Measurements from ENCODE around the gene DMD.

Gene DMD

DNA sequence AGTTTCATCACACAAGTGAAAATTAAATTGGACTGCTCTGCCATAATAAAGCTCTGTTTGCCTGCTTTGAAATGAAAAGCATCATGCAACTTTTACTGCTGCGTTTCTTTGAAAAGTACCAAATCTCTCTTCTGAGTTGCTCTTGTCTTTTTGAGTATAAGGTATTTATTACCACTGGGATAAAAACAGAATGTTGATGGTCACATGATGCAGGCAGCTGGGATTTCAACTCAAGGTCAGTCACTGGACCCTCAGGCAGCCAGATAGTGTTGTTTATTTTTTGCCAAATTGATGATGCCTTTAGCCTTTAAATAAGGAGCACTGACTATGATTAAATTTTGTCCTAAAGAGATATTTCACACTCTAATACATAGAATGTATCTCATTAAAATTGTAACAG is 32.7 kb downstream of the DMD start:
- H3K9me2 ChIP-seq (replicated peaks; ENCODE audit: low read depth, low read length) = no peaks in the 10 kb centered on the region
- no peaks in the 10 kb centered on the region for H3K9me3 ChIP-seq (ENCODE audit: insufficient read depth, low read depth, low read length)
- TF ChIP-seq, protein P1, sequence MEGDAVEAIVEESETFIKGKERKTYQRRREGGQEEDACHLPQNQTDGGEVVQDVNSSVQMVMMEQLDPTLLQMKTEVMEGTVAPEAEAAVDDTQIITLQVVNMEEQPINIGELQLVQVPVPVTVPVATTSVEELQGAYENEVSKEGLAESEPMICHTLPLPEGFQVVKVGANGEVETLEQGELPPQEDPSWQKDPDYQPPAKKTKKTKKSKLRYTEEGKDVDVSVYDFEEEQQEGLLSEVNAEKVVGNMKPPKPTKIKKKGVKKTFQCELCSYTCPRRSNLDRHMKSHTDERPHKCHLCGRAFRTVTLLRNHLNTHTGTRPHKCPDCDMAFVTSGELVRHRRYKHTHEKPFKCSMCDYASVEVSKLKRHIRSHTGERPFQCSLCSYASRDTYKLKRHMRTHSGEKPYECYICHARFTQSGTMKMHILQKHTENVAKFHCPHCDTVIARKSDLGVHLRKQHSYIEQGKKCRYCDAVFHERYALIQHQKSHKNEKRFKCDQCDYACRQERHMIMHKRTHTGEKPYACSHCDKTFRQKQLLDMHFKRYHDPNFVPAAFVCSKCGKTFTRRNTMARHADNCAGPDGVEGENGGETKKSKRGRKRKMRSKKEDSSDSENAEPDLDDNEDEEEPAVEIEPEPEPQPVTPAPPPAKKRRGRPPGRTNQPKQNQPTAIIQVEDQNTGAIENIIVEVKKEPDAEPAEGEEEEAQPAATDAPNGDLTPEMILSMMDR (conservative IDR thresholded peaks at IDR 0.05; ENCODE audit: low read length) = no peak
- no peak for TF ChIP-seq EZH2phosphoT487 (IDR thresholded peaks at IDR 0.05; ENCODE audit: borderline replicate concordance)
- no peaks in the 10 kb centered on the region for H3K79me2 ChIP-seq (ENCODE audit: insufficient read depth, low read length)
- H3K4me1 ChIP-seq (ENCODE audit: insufficient read depth, low read length, poor library complexity, severe bottlenecking) = no peaks in the 10 kb centered on the region
- no peaks in the 10 kb centered on the region for H3K27me3 ChIP-seq (ENCODE audit: insufficient read depth, low read length, poor library complexity, severe bottlenecking)
- no peaks in the 10 kb centered on the region for H3F3A ChIP-seq (ENCODE audit: low read depth)
- no peak overlapping the region for H2AFZ ChIP-seq (ENCODE audit: low read length)
- H3K4me3 ChIP-seq (ENCODE audit: low read length, poor library complexity, severe bottlenecking) = no peak overlapping the region
- no peak overlapping the region for H3K9ac ChIP-seq (ENCODE audit: low read depth, low read length, poor library complexity, severe bottlenecking)
- no peaks in the 10 kb centered on the region for H3K36me3 ChIP-seq (ENCODE audit: insufficient read depth, low read length)
- H3K4me2 ChIP-seq (ENCODE audit: low read depth, low read length, poor library complexity, severe bottlenecking) = no peak overlapping the region
- H4K20me1 ChIP-seq (ENCODE audit: insufficient read depth, low read length, poor library complexity, severe bottlenecking) = no peaks in the 10 kb centered on the region

DNA sequence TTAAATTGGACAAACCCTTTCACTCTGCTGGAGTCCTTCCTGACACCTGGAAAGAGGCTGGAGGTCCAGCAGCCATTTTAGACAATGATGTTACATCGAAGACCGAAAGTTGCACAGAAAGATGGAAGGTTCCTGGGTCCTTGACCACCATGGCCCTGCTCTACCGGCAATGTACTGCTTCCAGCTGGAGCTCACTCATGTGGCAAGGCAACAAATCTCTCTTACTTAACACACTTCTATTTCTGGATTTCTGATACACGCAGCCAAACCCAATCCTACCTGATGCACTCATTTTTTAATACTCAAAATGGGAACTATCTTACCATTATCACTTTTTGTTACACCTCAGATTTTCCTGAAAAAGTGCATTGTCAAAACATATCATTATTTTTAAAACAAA is 33.1 kb downstream of the DMD start:
- H3K4me1 ChIP-seq (ENCODE audit: insufficient read depth, low read length, poor library complexity, severe bottlenecking) = no peaks in the 10 kb centered on the region

DNA sequence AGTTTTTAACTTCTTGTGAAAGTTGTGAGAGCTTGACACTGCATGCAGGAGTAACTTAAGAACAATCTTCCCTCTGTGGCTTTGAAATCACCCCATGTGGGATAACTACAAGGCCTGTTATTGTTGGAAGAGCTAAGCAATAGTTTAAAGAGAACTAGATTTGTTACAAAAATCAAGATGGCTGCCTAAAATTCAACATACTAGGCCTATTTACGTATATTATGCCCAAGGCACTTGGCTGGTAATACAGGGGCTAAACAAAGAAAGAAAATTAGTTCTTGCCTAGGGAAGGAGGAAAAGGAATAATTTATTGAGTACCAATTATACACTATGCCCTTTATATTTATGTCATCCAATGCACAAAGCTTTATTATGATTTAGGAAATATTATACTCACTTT is 36.1 kb downstream of the DMD start:
- no peaks in the 10 kb centered on the region for H3F3A ChIP-seq (ENCODE audit: low read depth)

More for the DNA sequence above, 33.1 kb downstream of the DMD start:
- Histone ChIP-seq H4K20me1 (ENCODE audit: insufficient read depth, low read length, poor library complexity, severe bottlenecking) (no peaks in the 10 kb centered on the region), H3K4me2 (ENCODE audit: low read depth, low read length, poor library complexity, severe bottlenecking) (no peak overlapping the region), H2AFZ (ENCODE audit: low read length) (no peak overlapping the region), H3F3A (ENCODE audit: low read depth) (no peaks in the 10 kb centered on the region), H3K9me3 (ENCODE audit: insufficient read depth, low read depth, low read length) (no peaks in the 10 kb centered on the region), H3K9me2 (replicated peaks; ENCODE audit: low read depth, low read length) (no peaks in the 10 kb centered on the region), H3K4me3 (ENCODE audit: low read length, poor library complexity, severe bottlenecking) (no peak overlapping the region), H3K27me3 (ENCODE audit: insufficient read depth, low read length, poor library complexity, severe bottlenecking) (no peaks in the 10 kb centered on the region), H3K36me3 (ENCODE audit: insufficient read depth, low read length) (no peaks in the 10 kb centered on the region), H3K9ac (ENCODE audit: low read depth, low read length, poor library complexity, severe bottlenecking) (no peak overlapping the region), H3K79me2 (ENCODE audit: insufficient read depth, low read length) (no peaks in the 10 kb centered on the region)
- TF ChIP-seq, protein P1 (conservative IDR thresholded peaks at IDR 0.05; ENCODE audit: low read length) = no peak
- no peak for TF ChIP-seq EZH2phosphoT487 (IDR thresholded peaks at IDR 0.05; ENCODE audit: borderline replicate concordance)

More for the DNA sequence above, 36.1 kb downstream of the DMD start:
- H3K36me3 ChIP-seq (ENCODE audit: insufficient read depth, low read length) = no peaks in the 10 kb centered on the region
- TF ChIP-seq, protein P1 (conservative IDR thresholded peaks at IDR 0.05; ENCODE audit: low read length) = no peak
- TF ChIP-seq EZH2phosphoT487 (IDR thresholded peaks at IDR 0.05; ENCODE audit: borderline replicate concordance) = no peak
- H3K9ac ChIP-seq (ENCODE audit: low read depth, low read length, poor library complexity, severe bottlenecking) = no peak overlapping the region
- H3K4me2 ChIP-seq (ENCODE audit: low read depth, low read length, poor library complexity, severe bottlenecking) = no peak overlapping the region
- H3K9me2 ChIP-seq (replicated peaks; ENCODE audit: low read depth, low read length) = no peaks in the 10 kb centered on the region
- H3K79me2 ChIP-seq (ENCODE audit: insufficient read depth, low read length) = no peaks in the 10 kb centered on the region
- no peak overlapping the region for H3K4me3 ChIP-seq (ENCODE audit: low read length, poor library complexity, severe bottlenecking)
- no peaks in the 10 kb centered on the region for H3K9me3 ChIP-seq (ENCODE audit: insufficient read depth, low read depth, low read length)
- no peaks in the 10 kb centered on the region for H3K4me1 ChIP-seq (ENCODE audit: insufficient read depth, low read length, poor library complexity, severe bottlenecking)
- H2AFZ ChIP-seq (ENCODE audit: low read length) = no peak overlapping the region
- H4K20me1 ChIP-seq (ENCODE audit: insufficient read depth, low read length, poor library complexity, severe bottlenecking) = no peaks in the 10 kb centered on the region
- no peaks in the 10 kb centered on the region for H3K27me3 ChIP-seq (ENCODE audit: insufficient read depth, low read length, poor library complexity, severe bottlenecking)
